CD4-positive, alpha-beta T cell treated with Interleukin-6 at 100 ng/mL for 8 hours (primary cell): Measurements from ENCODE around the gene PIK3R4.

ENCODE experiments used
- DNase-seq: peaks from one replicate; pipeline ENCODE4 v3.0.0-alpha.2; 2020; ENCODE audit warnings: mixed read lengths, low spot score

PIK3R4 gene

GRCh38 chr3:130640027-130640426 lies 106.6 kb downstream of the PIK3R4 start:
- no peak for DNase-seq

DNA sequence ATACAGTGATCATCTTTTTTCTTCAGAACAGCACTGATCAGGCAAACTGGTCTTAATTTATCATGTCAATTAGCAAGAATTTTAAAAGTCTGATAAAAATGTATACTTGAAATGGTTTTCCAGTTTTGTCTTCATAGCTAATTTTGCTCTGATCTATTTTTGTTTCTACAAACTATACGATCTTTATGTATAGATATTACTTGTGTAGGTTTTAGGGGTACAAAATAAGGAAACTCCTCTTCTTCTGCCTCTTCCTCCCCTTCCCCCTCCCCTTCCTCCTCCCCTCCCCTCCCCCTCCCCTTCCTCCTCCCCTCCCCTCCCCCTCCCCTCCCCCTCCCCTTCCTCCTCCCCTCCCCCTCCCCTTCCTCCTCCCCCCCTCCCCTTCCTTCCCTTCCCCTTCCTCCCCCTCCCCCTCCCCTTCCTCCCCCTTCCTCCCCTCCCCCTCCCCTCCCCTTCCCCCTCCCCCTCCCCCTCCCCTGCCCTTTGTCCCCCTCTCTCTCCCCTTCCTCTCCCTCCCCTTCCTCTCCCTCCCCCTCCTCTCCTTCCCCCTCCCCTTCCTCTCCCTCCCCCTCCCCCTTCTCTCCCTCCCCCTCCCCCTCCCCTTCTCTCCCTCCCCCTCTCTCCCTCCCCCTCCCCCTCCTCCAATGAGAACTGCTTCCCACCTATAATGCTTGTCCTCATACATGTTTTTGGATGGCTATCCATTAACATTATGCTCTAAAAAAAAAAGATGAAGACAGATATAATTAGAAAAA lies 110.0 kb downstream of the PIK3R4 start:
- no peak for DNase-seq

GRCh38 chr3:130635978-130636377 lies 110.7 kb downstream of the PIK3R4 start:
- DNase-seq: no peak

- DNase-seq: no peak
Observed at GRCh38 chr3:130635285-130635684, 111.3 kb downstream of the PIK3R4 start.
